MM.1S (cell line): ENCODE measurements around the gene HHIPL1.

ENCODE experiments used
- EZH2 ChIP-seq: fragments of 300-600 bp; sonication (generic); optimal IDR thresholded peaks from 2 replicates; pipeline ENCODE3; 2017; ENCODE audit warnings: low read depth, mild to moderate bottlenecking, antibody characterized with exemption, low read length, mixed read lengths
- TF ChIP-seq, protein P1 (sequence below): fragments of 300-600 bp; sonication (generic); IDR thresholded peaks from 2 replicates; pipeline ENCODE4 v1.5.1; 2016; ENCODE audit warnings: antibody characterized with exemption, low read length, mixed read lengths

DNA sequence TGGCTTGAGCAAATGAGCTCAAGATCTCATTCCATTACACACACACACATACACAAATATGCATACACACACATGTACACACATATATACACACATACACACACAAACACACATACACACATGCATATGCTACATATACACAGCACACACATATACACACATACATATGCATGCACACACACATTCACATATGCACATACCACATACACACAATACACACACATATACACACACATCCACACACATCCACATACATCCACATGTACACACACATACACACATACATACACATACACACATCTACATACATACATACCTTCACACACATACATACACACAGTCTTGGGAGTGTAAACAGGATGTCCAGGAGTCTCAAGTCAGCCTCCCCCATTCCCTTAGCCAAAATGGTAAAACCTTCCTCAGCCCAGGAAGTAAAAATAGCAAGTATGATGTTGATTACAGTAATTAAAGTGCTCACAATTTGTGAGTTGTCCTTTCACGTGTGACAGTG, 12.8 kb downstream of the HHIPL1 start:
- TF ChIP-seq, protein P1, sequence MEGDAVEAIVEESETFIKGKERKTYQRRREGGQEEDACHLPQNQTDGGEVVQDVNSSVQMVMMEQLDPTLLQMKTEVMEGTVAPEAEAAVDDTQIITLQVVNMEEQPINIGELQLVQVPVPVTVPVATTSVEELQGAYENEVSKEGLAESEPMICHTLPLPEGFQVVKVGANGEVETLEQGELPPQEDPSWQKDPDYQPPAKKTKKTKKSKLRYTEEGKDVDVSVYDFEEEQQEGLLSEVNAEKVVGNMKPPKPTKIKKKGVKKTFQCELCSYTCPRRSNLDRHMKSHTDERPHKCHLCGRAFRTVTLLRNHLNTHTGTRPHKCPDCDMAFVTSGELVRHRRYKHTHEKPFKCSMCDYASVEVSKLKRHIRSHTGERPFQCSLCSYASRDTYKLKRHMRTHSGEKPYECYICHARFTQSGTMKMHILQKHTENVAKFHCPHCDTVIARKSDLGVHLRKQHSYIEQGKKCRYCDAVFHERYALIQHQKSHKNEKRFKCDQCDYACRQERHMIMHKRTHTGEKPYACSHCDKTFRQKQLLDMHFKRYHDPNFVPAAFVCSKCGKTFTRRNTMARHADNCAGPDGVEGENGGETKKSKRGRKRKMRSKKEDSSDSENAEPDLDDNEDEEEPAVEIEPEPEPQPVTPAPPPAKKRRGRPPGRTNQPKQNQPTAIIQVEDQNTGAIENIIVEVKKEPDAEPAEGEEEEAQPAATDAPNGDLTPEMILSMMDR: no peak
- TF ChIP-seq EZH2: no peak
